Immature natural killer cell (primary cell): ENCODE measurements around the gene LMNA. TPM values are rescaled to one million over a fixed set of nuclear protein-coding genes. Genes with fewer than 3 reads are reported as not detected.

ENCODE experiments used
- DNase-seq, 3 donors: peaks; one replicate each; pipeline ENCODE4 v3.0.0; 2022; ENCODE audit warnings: mixed read lengths in 1 of 3
- H3K27ac Mint-ChIP-seq, 6 donors: one replicate each; pipeline ENCODE4 v1.8.0; 2020; ENCODE audit warnings: mixed read lengths in 6 of 6, mild to moderate bottlenecking in 5 of 6, inconsistent platforms in 4 of 6, moderate library complexity in 3 of 6
- H3K27me3 Mint-ChIP-seq, 3 donors: one replicate each; pipeline ENCODE4 v1.8.0; 2020 to 2021; ENCODE audit warnings: low read depth in 3 of 3, mild to moderate bottlenecking in 3 of 3, mixed read lengths in 3 of 3, moderate library complexity in 3 of 3, inconsistent platforms in 1 of 3
- H3K36me3 Mint-ChIP-seq, 3 donors: one replicate each; pipeline ENCODE4 v1.8.0; 2020; ENCODE audit warnings: mixed read lengths in 3 of 3, inconsistent platforms in 2 of 3, mild to moderate bottlenecking in 2 of 3
- H3K4me1 Mint-ChIP-seq, 2 donors: one replicate each; pipeline ENCODE4 v1.8.0; 2020; ENCODE audit warnings: inconsistent platforms in 2 of 2, mild to moderate bottlenecking in 2 of 2, mixed read lengths in 2 of 2, moderate library complexity in 1 of 2
- H3K4me3 Mint-ChIP-seq, 5 donors: one replicate each; pipeline ENCODE4 v1.8.0; 2020; ENCODE audit warnings: mild to moderate bottlenecking in 5 of 5, mixed read lengths in 5 of 5, inconsistent platforms in 3 of 5, moderate library complexity in 3 of 5
- H3K9me3 Mint-ChIP-seq, 6 donors: one replicate each; pipeline ENCODE4 v1.8.0; 2020; ENCODE audit warnings: mild to moderate bottlenecking in 6 of 6, mixed read lengths in 6 of 6, inconsistent platforms in 4 of 6, moderate library complexity in 3 of 6
- polyA plus RNA-seq, 3 donors: library from polyadenylated mRNA; unstranded; fragments of 300-500 nt; fragmentation: Illumina TruSeq; gene quantifications; one replicate each; pipeline ENCODE4 v1.2.3, GENCODE V29; 2021

Gene LMNA
- polyA plus RNA-seq, 3 donors from 2014 or later = 4.4 to 14.0 (median 10.3) TPM

- Mint-ChIP-seq H3K9me3 (no peaks in the 10 kb centered on the region), H3K27me3 (peaks cover 0 to 9% (median 6%) of the 10 kb centered on the region in 3 donors), H3K4me1 (no peaks in the 10 kb centered on the region), H3K36me3 (no peaks in the 10 kb centered on the region), H3K27ac (no peak overlapping the region), H3K4me3 (no peak overlapping the region)
- DNase-seq = no peak
Measured at GRCh38 chr1:156136970-156137483, 22.5 kb downstream of the LMNA start.

GRCh38 chr1:156138458-156138867 lies 24.0 kb downstream of the LMNA start:
- no peak overlapping the region for H3K4me3 Mint-ChIP-seq
- H3K4me1 Mint-ChIP-seq = no peaks in the 10 kb centered on the region
- H3K36me3 Mint-ChIP-seq = no peaks in the 10 kb centered on the region
- H3K9me3 Mint-ChIP-seq = no peaks in the 10 kb centered on the region
- peaks cover 0 to 9% (median 9%) of the 10 kb centered on the region in 3 donors for H3K27me3 Mint-ChIP-seq
- H3K27ac Mint-ChIP-seq = no peak overlapping the region
- DNase-seq = no peak

- no peak overlapping the region for H3K4me3 Mint-ChIP-seq
- no peak overlapping the region for H3K27ac Mint-ChIP-seq
- H3K4me1 Mint-ChIP-seq = peaks cover 2 to 4% of the 10 kb centered on the region in 2 donors
- peaks cover 3 to 9% (median 9%) of the 10 kb centered on the region in 3 donors for H3K27me3 Mint-ChIP-seq
- peak in 1 of 3 donors; percentile 19 for DNase-seq
- H3K36me3 Mint-ChIP-seq = no peaks in the 10 kb centered on the region
- H3K9me3 Mint-ChIP-seq = no peaks in the 10 kb centered on the region
Measured at GRCh38 chr1:156140879-156141707, 26.6 kb downstream of the LMNA start.

- Mint-ChIP-seq H3K4me3 (no peak overlapping the region), H3K27ac (no peak overlapping the region), H3K36me3 (no peaks in the 10 kb centered on the region), H3K27me3 (peaks cover 4 to 8% (median 5%) of the 10 kb centered on the region in 3 donors), H3K4me1 (peaks cover 9 to 14% of the 10 kb centered on the region in 2 donors), H3K9me3 (no peaks in the 10 kb centered on the region)
- DNase-seq = no peak
Measured at GRCh38 chr1:156143765-156144489, 29.4 kb downstream of the LMNA start.

GRCh38 chr1:156144742-156145141 lies 30.2 kb downstream of the LMNA start:
- Mint-ChIP-seq H3K27ac (no peak overlapping the region), H3K9me3 (no peaks in the 10 kb centered on the region), H3K27me3 (peaks cover 4 to 8% (median 5%) of the 10 kb centered on the region in 3 donors), H3K4me1 (peaks cover 9 to 14% of the 10 kb centered on the region in 2 donors), H3K36me3 (no peaks in the 10 kb centered on the region), H3K4me3 (no peak overlapping the region)
- DNase-seq = no peak

- Mint-ChIP-seq H3K4me1 (peaks cover 9 to 14% of the 10 kb centered on the region in 2 donors), H3K9me3 (no peaks in the 10 kb centered on the region), H3K36me3 (no peaks in the 10 kb centered on the region), H3K27ac (peak overlapping the region in 1 of 6 donors; percentile 45), H3K27me3 (peaks cover 4 to 8% (median 5%) of the 10 kb centered on the region in 3 donors), H3K4me3 (no peak overlapping the region)
- no peak for DNase-seq
Measured at GRCh38 chr1:156145650-156146019, 31.1 kb downstream of the LMNA start.

- H3K4me1 Mint-ChIP-seq = peaks cover 9 to 14% of the 10 kb centered on the region in 2 donors
- DNase-seq = peak; percentile 41 to 61 (median 52)
- H3K36me3 Mint-ChIP-seq = no peaks in the 10 kb centered on the region
- H3K4me3 Mint-ChIP-seq = peak overlapping the region in 4 of 5 donors; percentile 45 to 68 (median 53)
- H3K27ac Mint-ChIP-seq = peak overlapping the region in 3 of 6 donors; percentile 45 to 75 (median 49)
- peaks cover 3 to 8% (median 4%) of the 10 kb centered on the region in 3 donors for H3K27me3 Mint-ChIP-seq
- H3K9me3 Mint-ChIP-seq = no peaks in the 10 kb centered on the region
Measured at GRCh38 chr1:156146020-156146768, 31.7 kb downstream of the LMNA start.

- Mint-ChIP-seq H3K27me3 (peaks cover 2 to 8% (median 4%) of the 10 kb centered on the region in 3 donors), H3K9me3 (no peaks in the 10 kb centered on the region), H3K4me1 (peaks cover 9 to 14% of the 10 kb centered on the region in 2 donors), H3K4me3 (no peak overlapping the region), H3K36me3 (no peaks in the 10 kb centered on the region), H3K27ac (no peak overlapping the region)
- DNase-seq = no peak
Measured at GRCh38 chr1:156146769-156147405, 32.4 kb downstream of the LMNA start.

GRCh38 chr1:156148216-156148615 lies 33.7 kb downstream of the LMNA start:
- Mint-ChIP-seq H3K27ac (peak overlapping the region in 1 of 6 donors; percentile 68), H3K9me3 (no peaks in the 10 kb centered on the region), H3K36me3 (no peaks in the 10 kb centered on the region), H3K4me3 (no peak overlapping the region), H3K27me3 (peaks cover 2 to 7% (median 6%) of the 10 kb centered on the region in 3 donors), H3K4me1 (peaks cover 9 to 14% of the 10 kb centered on the region in 2 donors)
- no peak for DNase-seq

- no peak for DNase-seq
- Mint-ChIP-seq H3K27ac (no peak overlapping the region), H3K27me3 (peaks cover 2 to 7% (median 5%) of the 10 kb centered on the region in 3 donors), H3K4me3 (no peak overlapping the region), H3K4me1 (peaks cover 9 to 14% of the 10 kb centered on the region in 2 donors), H3K36me3 (no peaks in the 10 kb centered on the region), H3K9me3 (no peaks in the 10 kb centered on the region)
Measured at GRCh38 chr1:156149374-156150332, 35.1 kb downstream of the LMNA start.

- no peak overlapping the region for H3K27ac Mint-ChIP-seq
- no peak overlapping the region for H3K4me3 Mint-ChIP-seq
- peaks cover 9 to 14% of the 10 kb centered on the region in 2 donors for H3K4me1 Mint-ChIP-seq
- no peaks in the 10 kb centered on the region for H3K9me3 Mint-ChIP-seq
- peaks cover 2 to 7% (median 6%) of the 10 kb centered on the region in 3 donors for H3K27me3 Mint-ChIP-seq
- no peaks in the 10 kb centered on the region for H3K36me3 Mint-ChIP-seq
- no peak for DNase-seq
Measured at GRCh38 chr1:156150333-156151011, 36.0 kb downstream of the LMNA start.
